WTC11 (cell line): ENCODE data around the gene AKT1. TPM values are rescaled to one million over a fixed set of nuclear protein-coding genes. Genes with fewer than 3 reads are reported as not detected.

ENCODE experiments used
- ATAC-seq: fragments of 200-7000 bp; cut with Tn5 transposase; 2 replicates; pipeline ENCODE4 v1.10.0; 2021; ENCODE audit warnings: mild to moderate bottlenecking, moderate library complexity
- CTCF ChIA-PET: fragments of 300-600 bp; sonication (Branson Sonifier 250); formaldehyde crosslinking; loops from one replicate; lab custom pipeline; 2021; ENCODE audit warnings: antibody characterized with exemption; lab: Charles Lee
- POLR2A ChIA-PET: fragments of 350-600 bp; sonication (Branson Sonifier 250); formaldehyde crosslinking; loops from one replicate; lab custom pipeline; 2021; ENCODE audit warnings: antibody characterized with exemption; lab: Charles Lee
- DNase-seq: peaks from one replicate; pipeline ENCODE4 v3.0.0; 2021; ENCODE audit warnings: low spot score
- H3K27ac Mint-ChIP-seq: 2 replicates; pipeline ENCODE4 v1.8.0; 2021; ENCODE audit warnings: mixed read lengths
- H3K27me3 Mint-ChIP-seq: 2 replicates; pipeline ENCODE4 v1.8.0; 2021; ENCODE audit warnings: low read depth, mild to moderate bottlenecking, moderate library complexity, mixed read lengths
- H3K36me3 Mint-ChIP-seq: 2 replicates; pipeline ENCODE4 v1.8.0; 2021; ENCODE audit warnings: mixed read lengths
- H3K4me1 Mint-ChIP-seq: 2 replicates; pipeline ENCODE4 v1.8.0; 2022; ENCODE audit warnings: mixed read lengths
- H3K4me3 Mint-ChIP-seq: 2 replicates; pipeline ENCODE4 v1.8.0; 2021; ENCODE audit warnings: mild to moderate bottlenecking, moderate library complexity, mixed read lengths
- H3K9me3 Mint-ChIP-seq: 2 replicates; pipeline ENCODE4 v1.8.0; 2021; ENCODE audit warnings: mixed read lengths
- ETV6 ChIP-seq: sonication (generic); formaldehyde crosslinking; IDR thresholded peaks from 2 replicates; pipeline ENCODE4 v1.8.1; 2022; ENCODE audit warnings: mild to moderate bottlenecking, missing genetic modification reagents
- GTF2I ChIP-seq: fragments of 250-450 bp; sonication (Bioruptor Pico); conservative IDR thresholded peaks from 2 replicates; pipeline ENCODE4 v1.4.0; 2021; ENCODE audit warnings: mild to moderate bottlenecking
- JUN ChIP-seq: sonication (generic); formaldehyde crosslinking; IDR thresholded peaks from 2 replicates; pipeline ENCODE4 v1.8.0; 2023; ENCODE audit warnings: mild to moderate bottlenecking, missing genetic modification reagents
- NFE2L1 ChIP-seq: sonication (generic); formaldehyde crosslinking; IDR thresholded peaks from 2 replicates; pipeline ENCODE4 v1.8.1; 2023; ENCODE audit warnings: missing genetic modification reagents
- SMAD3 ChIP-seq: sonication (generic); formaldehyde crosslinking; IDR thresholded peaks from 2 replicates; pipeline ENCODE4 v1.8.0; 2022; ENCODE audit warnings: missing genetic modification reagents, mild to moderate bottlenecking, borderline replicate concordance
- SMAD4 ChIP-seq: sonication (generic); formaldehyde crosslinking; IDR thresholded peaks from 2 replicates; pipeline ENCODE4 v1.8.0; 2022; ENCODE audit warnings: mild to moderate bottlenecking, missing genetic modification reagents
- total RNA-seq: library from RNA; stranded (reverse); gene quantifications from 3 replicates; pipeline ENCODE4 v1.2.3, GENCODE V29; 2021
- TF ChIP-seq, protein P1 (sequence below): sonication (generic); formaldehyde crosslinking; IDR thresholded peaks from 2 replicates; pipeline ENCODE4 v1.8.0; 2023; ENCODE audit warnings: mild to moderate bottlenecking, missing genetic modification reagents
- TF ChIP-seq, protein P2 (sequence below): sonication (generic); formaldehyde crosslinking; conservative IDR thresholded peaks from 2 replicates; pipeline ENCODE4 v1.8.1; 2023; ENCODE audit warnings: mild to moderate bottlenecking, low read depth, missing genetic modification reagents, moderate library complexity
- TF ChIP-seq, protein P3 (sequence below): sonication (generic); formaldehyde crosslinking; IDR thresholded peaks from 2 replicates; pipeline ENCODE4 v1.8.1; 2023; ENCODE audit warnings: mild to moderate bottlenecking, missing genetic modification reagents, moderate library complexity
- TF ChIP-seq, protein P4 (sequence below): sonication (generic); formaldehyde crosslinking; IDR thresholded peaks from 2 replicates; pipeline ENCODE4 v1.8.1; 2022; ENCODE audit warnings: mild to moderate bottlenecking, missing genetic modification reagents, moderate library complexity, borderline replicate concordance
- TF ChIP-seq, protein P5 (sequence below): sonication (generic); formaldehyde crosslinking; IDR thresholded peaks from 2 replicates; pipeline ENCODE4 v1.8.1; 2023; ENCODE audit warnings: mild to moderate bottlenecking, missing genetic modification reagents, borderline replicate concordance
- TF ChIP-seq, protein P6 (sequence below): sonication (generic); formaldehyde crosslinking; IDR thresholded peaks from 2 replicates; pipeline ENCODE4 v1.8.1; 2022; ENCODE audit warnings: low read depth, missing genetic modification reagents, borderline replicate concordance
- TF ChIP-seq, protein P7 (sequence below): sonication (generic); formaldehyde crosslinking; IDR thresholded peaks from 2 replicates; pipeline ENCODE4 v1.8.1; 2023; ENCODE audit warnings: mild to moderate bottlenecking, missing genetic modification reagents
- TF ChIP-seq, protein P8 (sequence below): fragments of 250-450 bp; sonication (Bioruptor Pico); conservative IDR thresholded peaks from 2 replicates; pipeline ENCODE4 v1.9.0; 2021; ENCODE audit warnings: mild to moderate bottlenecking

The AKT1 gene
- total RNA-seq, 1 experiment from 2014 or later: 121 TPM

DNA sequence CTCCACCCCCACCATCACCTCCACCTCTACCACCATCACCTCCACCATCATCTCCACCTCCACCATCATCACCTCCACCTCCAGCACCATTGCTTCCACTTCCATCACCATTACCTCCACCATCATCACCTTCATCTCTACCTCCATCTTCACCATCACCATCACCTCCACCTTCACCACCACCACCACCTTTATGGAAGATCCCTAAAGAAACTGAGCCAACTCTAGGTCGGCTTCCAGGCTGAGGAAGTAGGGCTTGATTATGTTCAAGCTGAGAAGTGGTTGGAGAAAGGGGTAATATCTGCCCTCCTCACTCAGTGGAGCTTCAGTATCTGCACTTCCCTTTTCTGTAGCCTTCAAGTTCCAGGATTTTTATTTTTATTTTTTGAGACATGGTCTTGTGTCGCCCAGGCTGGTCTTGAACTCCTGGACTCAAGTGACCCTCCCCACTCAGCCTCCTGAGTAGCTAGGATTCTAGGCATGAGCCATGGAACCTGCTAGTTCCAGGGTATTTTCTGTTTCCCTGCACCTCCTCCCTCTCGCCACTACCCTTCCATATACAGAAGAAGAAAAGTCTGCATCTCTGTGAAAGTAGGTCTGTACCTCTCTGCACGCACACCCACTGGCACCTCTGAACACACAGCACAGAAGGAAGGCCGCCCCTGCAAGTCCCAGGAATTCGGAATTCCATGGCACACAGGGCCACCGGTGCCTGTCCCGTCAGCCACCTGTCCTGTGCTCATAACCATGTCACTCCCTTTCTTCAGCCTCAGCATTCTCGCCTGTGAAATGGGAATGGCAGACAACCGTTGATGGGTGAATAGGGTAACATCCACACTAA, 11.3 kb upstream of the AKT1 start (continued):
- TF ChIP-seq, protein P1, sequence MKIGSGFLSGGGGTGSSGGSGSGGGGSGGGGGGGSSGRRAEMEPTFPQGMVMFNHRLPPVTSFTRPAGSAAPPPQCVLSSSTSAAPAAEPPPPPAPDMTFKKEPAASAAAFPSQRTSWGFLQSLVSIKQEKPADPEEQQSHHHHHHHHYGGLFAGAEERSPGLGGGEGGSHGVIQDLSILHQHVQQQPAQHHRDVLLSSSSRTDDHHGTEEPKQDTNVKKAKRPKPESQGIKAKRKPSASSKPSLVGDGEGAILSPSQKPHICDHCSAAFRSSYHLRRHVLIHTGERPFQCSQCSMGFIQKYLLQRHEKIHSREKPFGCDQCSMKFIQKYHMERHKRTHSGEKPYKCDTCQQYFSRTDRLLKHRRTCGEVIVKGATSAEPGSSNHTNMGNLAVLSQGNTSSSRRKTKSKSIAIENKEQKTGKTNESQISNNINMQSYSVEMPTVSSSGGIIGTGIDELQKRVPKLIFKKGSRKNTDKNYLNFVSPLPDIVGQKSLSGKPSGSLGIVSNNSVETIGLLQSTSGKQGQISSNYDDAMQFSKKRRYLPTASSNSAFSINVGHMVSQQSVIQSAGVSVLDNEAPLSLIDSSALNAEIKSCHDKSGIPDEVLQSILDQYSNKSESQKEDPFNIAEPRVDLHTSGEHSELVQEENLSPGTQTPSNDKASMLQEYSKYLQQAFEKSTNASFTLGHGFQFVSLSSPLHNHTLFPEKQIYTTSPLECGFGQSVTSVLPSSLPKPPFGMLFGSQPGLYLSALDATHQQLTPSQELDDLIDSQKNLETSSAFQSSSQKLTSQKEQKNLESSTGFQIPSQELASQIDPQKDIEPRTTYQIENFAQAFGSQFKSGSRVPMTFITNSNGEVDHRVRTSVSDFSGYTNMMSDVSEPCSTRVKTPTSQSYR (CRISPR knock-in tag): no peak
- TF ChIP-seq, protein P2, sequence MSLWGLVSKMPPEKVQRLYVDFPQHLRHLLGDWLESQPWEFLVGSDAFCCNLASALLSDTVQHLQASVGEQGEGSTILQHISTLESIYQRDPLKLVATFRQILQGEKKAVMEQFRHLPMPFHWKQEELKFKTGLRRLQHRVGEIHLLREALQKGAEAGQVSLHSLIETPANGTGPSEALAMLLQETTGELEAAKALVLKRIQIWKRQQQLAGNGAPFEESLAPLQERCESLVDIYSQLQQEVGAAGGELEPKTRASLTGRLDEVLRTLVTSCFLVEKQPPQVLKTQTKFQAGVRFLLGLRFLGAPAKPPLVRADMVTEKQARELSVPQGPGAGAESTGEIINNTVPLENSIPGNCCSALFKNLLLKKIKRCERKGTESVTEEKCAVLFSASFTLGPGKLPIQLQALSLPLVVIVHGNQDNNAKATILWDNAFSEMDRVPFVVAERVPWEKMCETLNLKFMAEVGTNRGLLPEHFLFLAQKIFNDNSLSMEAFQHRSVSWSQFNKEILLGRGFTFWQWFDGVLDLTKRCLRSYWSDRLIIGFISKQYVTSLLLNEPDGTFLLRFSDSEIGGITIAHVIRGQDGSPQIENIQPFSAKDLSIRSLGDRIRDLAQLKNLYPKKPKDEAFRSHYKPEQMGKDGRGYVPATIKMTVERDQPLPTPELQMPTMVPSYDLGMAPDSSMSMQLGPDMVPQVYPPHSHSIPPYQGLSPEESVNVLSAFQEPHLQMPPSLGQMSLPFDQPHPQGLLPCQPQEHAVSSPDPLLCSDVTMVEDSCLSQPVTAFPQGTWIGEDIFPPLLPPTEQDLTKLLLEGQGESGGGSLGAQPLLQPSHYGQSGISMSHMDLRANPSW (CRISPR knock-in tag): no peak
- TF ChIP-seq, protein P3, sequence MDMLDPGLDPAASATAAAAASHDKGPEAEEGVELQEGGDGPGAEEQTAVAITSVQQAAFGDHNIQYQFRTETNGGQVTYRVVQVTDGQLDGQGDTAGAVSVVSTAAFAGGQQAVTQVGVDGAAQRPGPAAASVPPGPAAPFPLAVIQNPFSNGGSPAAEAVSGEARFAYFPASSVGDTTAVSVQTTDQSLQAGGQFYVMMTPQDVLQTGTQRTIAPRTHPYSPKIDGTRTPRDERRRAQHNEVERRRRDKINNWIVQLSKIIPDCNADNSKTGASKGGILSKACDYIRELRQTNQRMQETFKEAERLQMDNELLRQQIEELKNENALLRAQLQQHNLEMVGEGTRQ: no peak
- TF ChIP-seq JUN (CRISPR knock-in tag) (no peak), GTF2I (CRISPR knock-in tag) (no peak), NFE2L1 (CRISPR knock-in tag) (no peak)
- TF ChIP-seq, protein P4, sequence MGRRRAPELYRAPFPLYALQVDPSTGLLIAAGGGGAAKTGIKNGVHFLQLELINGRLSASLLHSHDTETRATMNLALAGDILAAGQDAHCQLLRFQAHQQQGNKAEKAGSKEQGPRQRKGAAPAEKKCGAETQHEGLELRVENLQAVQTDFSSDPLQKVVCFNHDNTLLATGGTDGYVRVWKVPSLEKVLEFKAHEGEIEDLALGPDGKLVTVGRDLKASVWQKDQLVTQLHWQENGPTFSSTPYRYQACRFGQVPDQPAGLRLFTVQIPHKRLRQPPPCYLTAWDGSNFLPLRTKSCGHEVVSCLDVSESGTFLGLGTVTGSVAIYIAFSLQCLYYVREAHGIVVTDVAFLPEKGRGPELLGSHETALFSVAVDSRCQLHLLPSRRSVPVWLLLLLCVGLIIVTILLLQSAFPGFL (CRISPR knock-in tag): no peak
- TF ChIP-seq, protein P5, sequence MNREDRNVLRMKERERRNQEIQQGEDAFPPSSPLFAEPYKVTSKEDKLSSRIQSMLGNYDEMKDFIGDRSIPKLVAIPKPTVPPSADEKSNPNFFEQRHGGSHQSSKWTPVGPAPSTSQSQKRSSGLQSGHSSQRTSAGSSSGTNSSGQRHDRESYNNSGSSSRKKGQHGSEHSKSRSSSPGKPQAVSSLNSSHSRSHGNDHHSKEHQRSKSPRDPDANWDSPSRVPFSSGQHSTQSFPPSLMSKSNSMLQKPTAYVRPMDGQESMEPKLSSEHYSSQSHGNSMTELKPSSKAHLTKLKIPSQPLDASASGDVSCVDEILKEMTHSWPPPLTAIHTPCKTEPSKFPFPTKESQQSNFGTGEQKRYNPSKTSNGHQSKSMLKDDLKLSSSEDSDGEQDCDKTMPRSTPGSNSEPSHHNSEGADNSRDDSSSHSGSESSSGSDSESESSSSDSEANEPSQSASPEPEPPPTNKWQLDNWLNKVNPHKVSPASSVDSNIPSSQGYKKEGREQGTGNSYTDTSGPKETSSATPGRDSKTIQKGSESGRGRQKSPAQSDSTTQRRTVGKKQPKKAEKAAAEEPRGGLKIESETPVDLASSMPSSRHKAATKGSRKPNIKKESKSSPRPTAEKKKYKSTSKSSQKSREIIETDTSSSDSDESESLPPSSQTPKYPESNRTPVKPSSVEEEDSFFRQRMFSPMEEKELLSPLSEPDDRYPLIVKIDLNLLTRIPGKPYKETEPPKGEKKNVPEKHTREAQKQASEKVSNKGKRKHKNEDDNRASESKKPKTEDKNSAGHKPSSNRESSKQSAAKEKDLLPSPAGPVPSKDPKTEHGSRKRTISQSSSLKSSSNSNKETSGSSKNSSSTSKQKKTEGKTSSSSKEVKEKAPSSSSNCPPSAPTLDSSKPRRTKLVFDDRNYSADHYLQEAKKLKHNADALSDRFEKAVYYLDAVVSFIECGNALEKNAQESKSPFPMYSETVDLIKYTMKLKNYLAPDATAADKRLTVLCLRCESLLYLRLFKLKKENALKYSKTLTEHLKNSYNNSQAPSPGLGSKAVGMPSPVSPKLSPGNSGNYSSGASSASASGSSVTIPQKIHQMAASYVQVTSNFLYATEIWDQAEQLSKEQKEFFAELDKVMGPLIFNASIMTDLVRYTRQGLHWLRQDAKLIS: no peak

DNA sequence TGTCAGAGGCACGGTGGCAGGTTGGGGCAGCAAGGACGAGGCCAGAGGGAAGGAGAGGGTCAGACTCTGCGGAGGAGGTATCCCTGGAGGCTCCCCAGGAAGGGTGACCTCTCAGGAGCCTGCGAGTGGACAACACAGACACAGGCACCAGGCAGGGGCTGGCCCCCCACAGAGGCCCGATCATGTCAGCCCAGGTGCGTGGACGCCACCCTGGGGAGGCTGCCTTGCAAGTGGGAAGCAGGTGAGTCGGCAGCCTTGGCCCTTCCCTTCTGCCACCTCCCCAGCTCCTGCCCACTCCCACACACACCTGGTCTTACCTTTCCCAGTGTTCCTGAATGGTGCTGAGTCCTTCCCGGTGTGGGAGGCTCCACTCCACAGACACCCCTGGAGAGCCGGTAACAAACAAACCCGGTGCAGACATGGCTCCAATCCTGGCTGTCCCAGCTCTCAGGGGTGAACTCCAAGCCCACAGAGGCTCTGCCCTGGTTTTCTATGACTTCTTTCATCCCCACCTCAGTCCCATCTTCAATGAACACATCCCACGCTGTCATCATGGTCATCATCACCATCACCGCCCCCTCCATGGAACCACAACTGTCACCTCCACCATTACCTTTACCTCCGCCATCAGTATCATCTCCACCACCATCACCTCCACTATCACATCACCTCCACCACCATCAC, 10.5 kb upstream of the AKT1 start:
- DNase-seq: no peak
- Mint-ChIP-seq H3K4me3 (no peak overlapping the region), H3K9me3 (peaks cover 11% of the 10 kb centered on the region), H3K4me1 (peaks cover 2% of the 10 kb centered on the region; the same call in 1 of the 2 replicates), H3K27ac (no peak overlapping the region), H3K36me3 (no peaks in the 10 kb centered on the region), H3K27me3 (peaks cover 25% of the 10 kb centered on the region)
- ChIA-PET CTCF (interaction anchor here (1.4 kb wide), 1 partner anchor 37 kb away, joined by 7 read pairs; no protein-coding TSS in a partner anchor), POLR2A (no interaction called here)
- ATAC-seq: no peak
- TF ChIP-seq ETV6 (no peak), SMAD3 (CRISPR knock-in tag) (no peak), SMAD4 (no peak)
- TF ChIP-seq, protein P6, sequence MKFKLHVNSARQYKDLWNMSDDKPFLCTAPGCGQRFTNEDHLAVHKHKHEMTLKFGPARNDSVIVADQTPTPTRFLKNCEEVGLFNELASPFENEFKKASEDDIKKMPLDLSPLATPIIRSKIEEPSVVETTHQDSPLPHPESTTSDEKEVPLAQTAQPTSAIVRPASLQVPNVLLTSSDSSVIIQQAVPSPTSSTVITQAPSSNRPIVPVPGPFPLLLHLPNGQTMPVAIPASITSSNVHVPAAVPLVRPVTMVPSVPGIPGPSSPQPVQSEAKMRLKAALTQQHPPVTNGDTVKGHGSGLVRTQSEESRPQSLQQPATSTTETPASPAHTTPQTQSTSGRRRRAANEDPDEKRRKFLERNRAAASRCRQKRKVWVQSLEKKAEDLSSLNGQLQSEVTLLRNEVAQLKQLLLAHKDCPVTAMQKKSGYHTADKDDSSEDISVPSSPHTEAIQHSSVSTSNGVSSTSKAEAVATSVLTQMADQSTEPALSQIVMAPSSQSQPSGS (CRISPR knock-in tag): no peak
- TF ChIP-seq, protein P7, sequence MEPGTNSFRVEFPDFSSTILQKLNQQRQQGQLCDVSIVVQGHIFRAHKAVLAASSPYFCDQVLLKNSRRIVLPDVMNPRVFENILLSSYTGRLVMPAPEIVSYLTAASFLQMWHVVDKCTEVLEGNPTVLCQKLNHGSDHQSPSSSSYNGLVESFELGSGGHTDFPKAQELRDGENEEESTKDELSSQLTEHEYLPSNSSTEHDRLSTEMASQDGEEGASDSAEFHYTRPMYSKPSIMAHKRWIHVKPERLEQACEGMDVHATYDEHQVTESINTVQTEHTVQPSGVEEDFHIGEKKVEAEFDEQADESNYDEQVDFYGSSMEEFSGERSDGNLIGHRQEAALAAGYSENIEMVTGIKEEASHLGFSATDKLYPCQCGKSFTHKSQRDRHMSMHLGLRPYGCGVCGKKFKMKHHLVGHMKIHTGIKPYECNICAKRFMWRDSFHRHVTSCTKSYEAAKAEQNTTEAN (CRISPR knock-in tag): no peak
- TF ChIP-seq, protein P8, sequence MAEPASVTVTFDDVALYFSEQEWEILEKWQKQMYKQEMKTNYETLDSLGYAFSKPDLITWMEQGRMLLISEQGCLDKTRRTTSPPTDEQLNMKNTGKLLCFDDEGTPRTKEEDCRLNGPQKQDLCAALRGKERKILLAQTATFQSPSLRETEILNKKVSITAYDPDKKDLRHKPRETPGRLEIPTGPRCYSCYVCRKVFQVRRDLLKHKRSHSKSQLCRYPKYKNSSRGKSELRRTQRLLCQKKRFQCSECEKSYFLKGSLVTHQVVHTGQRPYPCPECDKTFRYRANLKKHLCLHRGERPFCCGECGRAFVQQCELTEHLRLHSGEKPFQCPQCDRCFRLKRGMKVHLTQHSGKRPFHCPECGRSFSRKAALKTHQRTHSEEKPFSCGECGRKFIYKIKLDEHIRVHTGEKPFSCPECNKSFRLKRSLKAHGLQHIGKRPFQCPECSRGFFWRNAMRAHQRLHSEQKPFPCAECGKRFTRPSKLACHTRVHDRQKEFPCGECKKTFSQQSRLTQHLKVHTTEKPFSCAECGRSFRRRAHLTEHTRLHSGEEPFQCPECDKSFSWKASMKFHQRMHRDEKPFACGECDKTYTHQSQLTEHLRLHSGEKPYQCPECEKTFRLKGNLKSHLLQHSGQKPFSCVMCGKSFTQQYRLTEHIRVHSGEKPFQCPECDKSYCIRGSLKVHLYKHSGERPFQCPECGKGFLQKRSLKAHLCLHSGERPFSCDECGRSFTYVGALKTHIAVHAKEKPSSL (CRISPR knock-in tag): no peak
